Fibroblast of the aortic adventitia (primary cell): Measurements from ENCODE around the gene ESX1. TPM values are rescaled to one million over a fixed set of nuclear protein-coding genes. Genes with fewer than 3 reads are reported as not detected.

ENCODE experiments used
- DNase-seq: peaks from one replicate; pipeline ENCODE4 v3.0.0-alpha.2; 2010; ENCODE audit warnings: low read depth
- H3K4me3 ChIP-seq: 2 replicates; pipeline ENCODE4 v1.5.1; 2011; ENCODE audit warnings: low read depth, mild to moderate bottlenecking, control low read depth, low read length, moderate library complexity
- total RNA-seq: library from RNA; depleted of rRNA; stranded (reverse); fragments of >200 nt; gene quantifications from 2 replicates; pipeline ENCODE4 v1.2.3, GENCODE V29; 2012; ENCODE audit warnings: low replicate concordance
- TF ChIP-seq, protein P1 (sequence below): IDR thresholded peaks from 2 replicates; pipeline ENCODE4 v1.5.1; 2011; ENCODE audit warnings: mild to moderate bottlenecking, low read length, control low read depth, inconsistent platforms; ENCODE audit not compliant: insufficient read depth

ESX1 gene
- not detected in 2 replicates for total RNA-seq

DNA sequence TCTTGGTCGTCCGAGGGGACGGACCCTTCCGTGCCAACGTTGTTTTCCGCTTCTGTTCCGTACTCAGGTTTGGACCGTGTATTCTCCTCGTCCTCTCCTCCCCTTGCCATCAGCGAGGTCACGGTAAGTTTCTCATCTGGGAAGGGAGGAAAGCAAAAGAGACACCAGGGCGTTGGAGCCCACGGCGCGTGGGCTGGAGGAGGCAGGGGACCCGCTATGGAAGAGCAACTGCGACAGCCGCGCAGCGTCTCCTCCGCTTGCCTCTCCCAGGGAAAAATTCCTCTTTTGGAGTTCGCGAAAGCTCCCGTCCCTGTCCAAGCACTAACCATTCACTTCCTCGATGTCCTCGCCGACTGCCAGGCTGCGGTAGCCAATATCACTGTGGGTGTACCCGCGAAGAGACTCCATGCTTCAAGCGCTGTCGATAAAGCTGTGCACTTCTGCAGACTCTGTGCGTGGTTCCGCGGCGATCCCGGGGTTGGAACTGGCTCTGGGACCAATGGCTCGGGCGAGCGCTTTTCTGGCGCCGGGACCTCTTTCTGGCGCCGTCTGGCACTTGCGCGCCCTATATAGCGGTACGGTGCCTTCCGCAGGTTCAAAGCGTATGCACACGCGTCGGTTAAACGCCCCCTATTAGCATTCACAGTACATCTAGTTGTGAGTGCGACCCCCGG is at the start of gene ESX1:
ESX1 (minus strand) TSS at position 492 of the 674 bp plus-strand sequence; CDS start at position 408, 84 bp downstream.
- DNase-seq: no peak
- no peak within 1 kb of the TSS for H3K4me3 ChIP-seq
- TF ChIP-seq, protein P1, sequence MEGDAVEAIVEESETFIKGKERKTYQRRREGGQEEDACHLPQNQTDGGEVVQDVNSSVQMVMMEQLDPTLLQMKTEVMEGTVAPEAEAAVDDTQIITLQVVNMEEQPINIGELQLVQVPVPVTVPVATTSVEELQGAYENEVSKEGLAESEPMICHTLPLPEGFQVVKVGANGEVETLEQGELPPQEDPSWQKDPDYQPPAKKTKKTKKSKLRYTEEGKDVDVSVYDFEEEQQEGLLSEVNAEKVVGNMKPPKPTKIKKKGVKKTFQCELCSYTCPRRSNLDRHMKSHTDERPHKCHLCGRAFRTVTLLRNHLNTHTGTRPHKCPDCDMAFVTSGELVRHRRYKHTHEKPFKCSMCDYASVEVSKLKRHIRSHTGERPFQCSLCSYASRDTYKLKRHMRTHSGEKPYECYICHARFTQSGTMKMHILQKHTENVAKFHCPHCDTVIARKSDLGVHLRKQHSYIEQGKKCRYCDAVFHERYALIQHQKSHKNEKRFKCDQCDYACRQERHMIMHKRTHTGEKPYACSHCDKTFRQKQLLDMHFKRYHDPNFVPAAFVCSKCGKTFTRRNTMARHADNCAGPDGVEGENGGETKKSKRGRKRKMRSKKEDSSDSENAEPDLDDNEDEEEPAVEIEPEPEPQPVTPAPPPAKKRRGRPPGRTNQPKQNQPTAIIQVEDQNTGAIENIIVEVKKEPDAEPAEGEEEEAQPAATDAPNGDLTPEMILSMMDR: no peak

DNA sequence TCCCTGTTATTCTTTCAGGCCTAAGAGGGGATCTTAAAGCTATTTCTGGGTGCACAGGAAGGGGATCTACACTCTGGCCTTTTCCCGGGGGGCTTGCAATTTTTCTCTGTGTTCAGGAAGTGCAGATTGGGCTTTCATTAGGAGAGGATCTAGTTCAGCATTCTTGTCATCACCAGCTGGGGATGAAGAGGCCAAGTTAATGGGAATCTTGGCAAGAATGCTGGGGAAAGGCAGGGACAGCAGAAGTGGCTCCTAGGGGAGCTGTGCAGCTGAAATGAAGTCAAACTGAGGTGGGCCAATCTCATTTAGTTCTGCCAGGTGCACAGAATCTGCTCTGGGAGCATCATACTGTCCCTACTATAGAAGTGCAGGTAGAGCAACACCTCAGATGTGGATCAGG is 40.9 kb upstream of the ESX1 start:
- TF ChIP-seq, protein P1: no peak
- H3K4me3 ChIP-seq: no peak overlapping the region

GRCh38 chrX:104288961-104289360 is 34.2 kb upstream of the ESX1 start:
- DNase-seq: no peak
- TF ChIP-seq, protein P1: no peak
- no peak overlapping the region for H3K4me3 ChIP-seq

More for the DNA sequence above, 40.9 kb upstream of the ESX1 start:
- DNase-seq: no peak

- TF ChIP-seq, protein P1: no peak
- no peak overlapping the region for H3K4me3 ChIP-seq
These were observed 33.5 kb upstream of the ESX1 start for GRCh38 chrX:104288269-104288668.

DNA sequence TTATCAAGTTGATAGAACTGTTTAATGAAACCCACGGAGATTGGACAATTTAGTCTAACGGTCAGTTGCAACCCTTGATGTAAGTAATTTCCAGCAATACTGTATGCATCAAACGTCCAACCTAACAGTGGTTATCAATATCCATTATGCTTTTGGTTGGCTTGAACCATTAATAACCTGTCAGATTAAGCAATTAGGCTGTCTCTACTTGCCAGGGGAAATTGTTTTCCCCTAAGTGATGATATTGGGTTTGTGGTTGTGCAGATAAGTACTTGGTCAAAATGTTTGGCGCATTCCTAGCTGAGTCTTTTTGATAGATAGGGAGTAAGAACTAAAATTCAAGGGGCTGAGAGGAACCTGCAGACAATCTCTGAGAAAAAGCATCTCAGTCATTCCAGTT is 30.5 kb upstream of the ESX1 start:
- TF ChIP-seq, protein P1: no peak
- H3K4me3 ChIP-seq: no peak overlapping the region
- no peak for DNase-seq

More at GRCh38 chrX:104288269-104288668, 33.5 kb upstream of the ESX1 start:
- DNase-seq: no peak

DNA sequence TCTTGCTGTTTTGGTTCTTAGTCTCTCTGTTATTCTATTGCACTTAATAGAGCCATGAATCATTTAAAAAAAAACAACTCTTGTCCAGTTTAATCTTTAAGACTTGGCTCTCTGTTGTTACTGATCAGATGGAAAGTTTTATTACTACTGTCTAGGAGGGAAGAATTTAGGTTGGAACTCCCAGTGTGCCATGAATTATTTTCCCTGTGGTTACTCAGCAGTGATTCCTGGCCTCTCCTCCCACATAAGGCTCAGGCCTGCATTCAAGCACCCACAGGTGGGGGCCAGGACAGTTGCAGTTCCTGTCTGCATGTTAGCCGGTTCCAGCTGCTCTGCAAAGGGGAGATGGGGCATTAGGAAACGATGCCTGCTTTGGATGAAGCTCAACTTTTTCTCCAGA is 29.8 kb upstream of the ESX1 start:
- TF ChIP-seq, protein P1: no peak
- DNase-seq: peak; percentile 7
- H3K4me3 ChIP-seq: no peak overlapping the region
